HG03097 (cell line): ENCODE results near the gene SLC6A17.

Experiments used
- ATAC-seq: cut with Tn5 transposase; IDR thresholded peaks from one replicate; pipeline ENCODE4 v1.9.1; 2021; ENCODE audit not compliant: unreplicated experiment, low FRiP score

The SLC6A17 gene

DNA sequence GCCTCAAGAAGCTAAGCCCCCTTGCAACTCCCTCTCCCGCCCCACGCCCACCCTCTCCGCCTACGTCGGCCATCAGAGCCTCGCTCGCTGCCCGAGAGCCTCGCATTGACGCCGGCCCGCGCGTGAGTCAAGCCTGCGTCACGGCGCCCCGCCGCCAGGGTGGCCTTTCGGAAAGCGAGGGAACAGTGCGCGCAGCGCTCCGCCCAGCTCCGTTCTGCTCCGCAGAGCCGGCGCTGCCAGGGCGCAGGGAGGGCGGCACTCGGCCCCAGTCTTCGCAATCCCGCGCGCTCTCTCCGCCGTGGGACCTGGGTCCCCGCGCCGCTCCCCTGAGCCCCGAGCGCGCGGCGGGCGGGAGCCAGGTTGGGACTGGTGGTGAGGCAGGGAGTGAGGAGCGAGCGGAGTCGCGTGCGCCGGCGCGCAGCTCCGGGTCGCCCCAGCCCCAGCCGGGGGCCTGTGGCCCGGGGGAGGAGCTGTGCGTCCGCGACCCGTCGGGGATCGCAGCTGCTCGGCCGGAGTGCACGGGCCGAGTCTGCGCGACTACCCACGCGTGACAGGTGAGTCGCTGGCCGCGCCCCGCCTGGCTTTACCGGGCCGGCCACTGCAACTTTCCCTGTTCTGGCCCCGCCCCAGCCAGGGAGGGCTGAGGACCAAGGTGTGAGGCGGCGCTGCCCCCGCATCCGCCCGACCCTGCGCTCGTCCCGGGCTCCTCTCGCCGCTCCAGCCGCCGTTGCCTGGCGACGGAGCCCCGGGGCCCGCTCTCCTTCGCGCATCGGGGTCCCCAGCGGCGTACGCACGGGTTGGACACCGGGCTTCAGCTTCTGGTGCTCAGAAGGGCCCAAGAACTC is at the start of gene SLC6A17:
Gene SLC6A17, plus strand, starts transcription at position 165 of the 845 bp plus-strand sequence. CDS start 16,436 bp downstream, outside the sequence.
- no peak for ATAC-seq

- no peak for ATAC-seq
These were observed 48.2 kb upstream of the SLC6A17 start for GRCh38 chr1:110102081-110102480.

DNA sequence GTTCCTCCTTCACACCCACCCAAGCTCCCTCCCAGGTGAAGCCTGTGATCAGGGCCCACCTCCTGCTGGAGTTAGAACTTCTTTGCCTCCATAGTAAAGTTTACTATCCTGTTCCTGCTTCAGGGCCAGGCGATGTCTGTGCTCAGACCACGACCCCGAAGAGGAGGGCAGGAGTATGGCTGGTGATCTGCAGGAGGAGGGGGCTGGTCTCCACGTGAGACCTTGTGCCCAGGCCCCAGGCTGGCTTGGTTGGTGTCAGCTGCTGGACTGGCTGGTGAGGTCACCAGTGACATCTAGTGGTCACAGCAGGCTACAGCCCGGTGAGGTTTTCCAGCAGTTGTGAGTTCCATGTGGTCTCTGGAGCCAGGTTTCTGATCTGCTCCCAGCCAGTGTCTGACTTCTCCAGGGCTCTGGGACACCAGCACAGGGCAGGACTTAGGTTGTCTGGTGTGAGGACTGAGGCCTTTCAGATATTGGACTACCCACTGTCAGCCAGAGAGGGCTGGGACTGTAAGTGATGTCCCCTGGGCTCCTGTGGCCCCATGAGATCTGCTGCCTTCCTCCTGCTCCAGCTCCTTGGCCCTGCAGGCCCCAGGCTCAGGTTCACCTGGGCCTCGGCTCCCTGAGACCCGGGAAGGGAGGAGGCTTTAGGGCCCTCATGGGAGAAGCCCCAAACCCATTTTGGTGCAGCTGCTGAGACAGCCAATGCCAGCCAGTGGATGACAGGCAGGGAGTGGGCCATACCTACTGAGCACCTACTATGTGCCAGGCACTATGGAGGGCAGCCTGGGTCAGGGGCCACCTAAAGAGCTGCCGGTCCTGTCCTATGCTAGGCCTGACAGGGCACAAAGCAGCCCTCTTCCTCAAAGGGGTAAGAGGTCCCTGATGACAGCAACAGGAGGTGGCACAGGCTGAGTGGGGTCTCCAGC is 44.0 kb upstream of the SLC6A17 start:
- no peak for ATAC-seq

DNA sequence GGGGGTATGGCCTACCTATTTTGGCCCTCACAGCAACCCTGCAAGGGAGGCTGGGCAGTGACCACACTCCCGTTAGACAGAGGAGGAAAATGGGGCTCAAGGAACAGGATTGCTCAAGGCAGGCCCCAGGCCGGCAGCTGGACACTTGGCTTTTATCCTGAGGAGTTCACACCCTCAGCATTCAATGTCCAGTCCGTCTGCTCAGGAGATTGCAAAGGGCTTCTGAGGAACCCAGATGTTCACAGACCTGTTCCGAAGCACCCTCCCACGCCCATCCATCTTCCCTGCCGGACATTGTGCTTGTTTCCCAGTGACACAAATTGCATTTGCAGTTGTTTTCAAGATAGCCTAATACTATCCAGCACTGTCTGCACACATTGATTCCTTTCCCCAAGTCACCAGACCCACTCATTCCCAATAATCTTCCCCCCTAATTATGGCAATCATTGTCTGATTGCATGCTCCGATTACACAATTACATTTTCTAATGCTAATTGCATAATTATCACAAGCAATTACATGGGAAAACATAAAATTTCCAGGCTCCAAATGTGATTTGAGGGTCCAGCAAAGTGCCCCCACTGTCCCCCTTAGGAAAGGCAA is 42.3 kb upstream of the SLC6A17 start:
- no peak for ATAC-seq

DNA sequence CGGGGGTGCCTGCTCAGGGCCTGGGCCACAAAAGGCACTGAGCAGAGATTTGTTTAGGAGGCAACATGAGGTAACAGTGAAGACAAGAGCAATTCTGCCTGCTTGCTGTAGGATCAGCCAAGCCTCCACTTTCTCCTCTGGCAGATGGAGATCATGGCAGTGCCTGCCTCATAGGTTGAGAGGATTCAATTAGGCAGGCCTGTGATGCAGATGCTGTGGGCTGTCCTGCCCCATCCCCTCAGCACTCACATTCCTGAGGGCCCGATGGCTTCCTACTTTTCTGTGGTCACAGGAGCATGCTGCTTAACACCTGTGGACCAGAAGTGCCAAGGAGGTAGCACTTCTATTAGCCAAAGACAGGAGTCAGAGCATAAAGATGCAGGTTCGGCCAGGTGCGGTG is 39.2 kb upstream of the SLC6A17 start:
- ATAC-seq: no peak

DNA sequence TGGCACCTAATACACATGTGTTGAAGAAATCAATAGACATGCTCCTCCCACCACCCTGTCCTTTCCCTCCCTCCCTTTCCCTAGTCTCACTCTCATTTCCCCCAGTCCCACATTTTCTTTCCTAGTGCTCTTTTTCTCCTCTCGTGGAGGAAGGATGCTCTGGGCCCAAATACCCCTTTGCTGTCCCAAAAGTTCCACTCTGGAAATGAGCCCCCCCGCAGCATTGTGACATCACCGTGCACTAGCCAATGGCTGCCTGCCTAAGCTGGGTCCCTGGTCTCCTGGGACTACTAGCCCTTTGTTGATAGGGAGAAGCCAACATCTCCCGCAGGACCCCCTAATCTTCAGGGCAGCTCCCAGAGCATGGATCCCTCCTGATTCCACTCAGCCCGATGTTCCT is 38.2 kb upstream of the SLC6A17 start, which contains the start of gene UBL4B:
Gene UBL4B, plus strand, starts transcription at position 301 of the 400 bp plus-strand sequence. Its CDS starts 92 bp downstream, at position 393.
- ATAC-seq: no peak

DNA sequence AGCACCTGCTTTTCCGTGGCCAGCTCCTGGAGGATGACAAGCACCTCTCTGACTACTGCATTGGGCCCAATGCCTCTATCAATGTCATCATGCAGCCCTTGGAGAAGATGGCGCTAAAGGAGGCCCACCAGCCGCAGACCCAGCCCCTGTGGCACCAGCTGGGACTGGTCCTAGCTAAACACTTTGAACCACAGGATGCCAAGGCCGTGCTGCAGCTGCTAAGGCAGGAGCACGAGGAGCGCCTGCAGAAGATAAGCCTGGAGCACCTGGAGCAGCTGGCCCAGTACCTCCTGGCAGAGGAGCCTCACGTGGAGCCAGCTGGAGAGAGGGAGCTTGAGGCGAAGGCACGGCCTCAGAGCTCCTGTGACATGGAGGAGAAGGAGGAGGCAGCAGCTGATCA is 37.6 kb upstream of the SLC6A17 start:
- no peak for ATAC-seq

DNA sequence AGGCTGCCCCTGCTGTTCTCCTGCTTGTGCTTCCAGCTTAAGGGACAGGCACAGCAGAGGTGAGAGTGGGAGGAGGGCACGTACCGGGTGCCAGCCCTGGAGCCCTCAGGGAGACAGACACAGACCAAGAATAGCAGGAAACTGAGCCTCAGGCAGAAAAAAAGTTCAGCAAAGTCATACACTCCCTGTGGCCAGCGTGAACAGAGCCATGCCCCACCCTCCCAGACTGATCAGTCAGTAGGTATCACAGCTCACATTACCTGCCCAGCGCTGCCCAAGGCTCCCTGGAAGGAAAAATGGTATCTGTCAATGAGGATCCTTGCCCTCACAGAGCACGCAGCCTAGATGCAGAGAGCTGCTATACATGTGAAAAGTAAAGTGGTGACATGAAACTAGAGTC is 36.7 kb upstream of the SLC6A17 start:
- no peak for ATAC-seq

GRCh38 chr1:110114173-110114572 is 36.1 kb upstream of the SLC6A17 start:
- no peak for ATAC-seq

- no peak for ATAC-seq
These were observed 35.5 kb upstream of the SLC6A17 start for GRCh38 chr1:110114784-110115183.

DNA sequence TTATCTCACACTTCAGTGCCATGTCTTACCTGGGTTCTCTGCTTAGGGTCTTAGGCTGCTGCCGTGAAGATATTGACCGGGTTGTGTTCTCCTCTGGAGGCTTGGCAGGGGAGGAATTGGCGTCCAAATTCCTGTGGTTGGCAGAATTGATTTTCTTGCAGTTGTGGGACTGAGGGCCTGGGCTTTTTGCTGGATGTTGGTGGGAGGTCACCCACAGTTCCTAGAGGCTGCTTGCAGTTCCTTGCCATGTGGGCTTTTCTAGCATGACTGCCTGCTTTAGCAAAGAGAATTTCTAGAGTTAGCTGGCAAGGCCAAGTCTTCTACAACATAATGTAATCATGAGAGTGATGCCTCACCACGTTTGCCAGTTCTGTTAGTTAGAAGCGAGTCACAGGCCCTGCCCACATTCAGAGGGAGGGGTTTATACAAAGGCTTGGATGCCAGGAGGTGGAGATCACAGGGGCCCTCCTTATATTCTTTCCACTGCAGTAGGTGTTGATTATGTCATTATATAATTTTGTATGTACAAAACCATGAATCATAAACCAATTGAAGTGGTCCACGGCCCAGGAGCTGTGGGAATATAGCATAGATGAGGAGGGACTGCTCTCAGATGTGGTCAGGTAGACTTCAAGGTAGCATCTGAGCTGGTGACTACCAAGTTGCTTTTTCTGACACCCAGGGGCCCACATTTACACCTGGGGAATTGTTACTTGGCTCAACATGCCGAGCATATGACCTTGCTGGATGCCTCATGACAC is 31.5 kb upstream of the SLC6A17 start:
- ATAC-seq: no peak

DNA sequence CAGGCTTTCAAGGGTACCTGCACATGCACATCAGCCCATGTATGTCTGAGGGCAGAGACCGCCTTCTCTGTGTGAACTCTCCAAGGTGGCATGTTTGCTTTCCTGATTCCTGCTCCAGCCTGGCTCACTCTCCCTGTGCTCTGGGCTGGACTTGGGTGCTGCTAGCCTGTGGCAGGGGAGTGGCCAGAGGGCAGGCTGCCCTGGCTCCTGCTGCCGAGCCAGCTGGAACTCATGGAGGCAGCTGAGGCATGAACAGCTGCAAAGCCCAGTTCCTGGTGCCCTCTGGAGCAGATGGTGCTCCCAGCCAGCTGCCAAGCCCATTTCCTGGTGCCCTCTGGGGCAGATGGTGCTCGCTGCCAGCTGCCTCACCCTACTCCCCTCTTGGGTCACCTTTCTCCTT is 30.5 kb upstream of the SLC6A17 start:
- ATAC-seq: no peak

GRCh38 chr1:110120960-110121561 is 29.2 kb upstream of the SLC6A17 start:
- ATAC-seq: no peak

DNA sequence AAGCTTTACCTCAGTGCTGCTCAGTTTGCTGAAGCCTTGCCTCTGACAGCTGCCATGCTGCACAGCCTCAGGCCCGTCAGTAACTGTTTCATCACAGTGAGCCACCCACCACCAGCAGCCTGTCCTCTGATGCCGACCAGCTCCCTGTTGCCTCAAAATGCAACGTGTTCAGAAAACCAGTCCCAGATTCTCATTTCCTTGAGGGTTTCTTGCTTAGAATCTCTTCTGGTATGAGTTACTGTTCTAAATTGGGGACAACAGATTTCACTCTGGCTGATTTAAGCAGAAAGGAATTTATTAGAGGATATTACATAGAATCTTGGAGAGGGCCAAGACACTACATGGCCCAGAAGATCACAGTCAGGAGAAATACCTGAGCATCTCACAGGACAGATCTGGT is 27.1 kb upstream of the SLC6A17 start:
- no peak for ATAC-seq

GRCh38 chr1:110125810-110126209 is 24.5 kb upstream of the SLC6A17 start:
- ATAC-seq: no peak

DNA sequence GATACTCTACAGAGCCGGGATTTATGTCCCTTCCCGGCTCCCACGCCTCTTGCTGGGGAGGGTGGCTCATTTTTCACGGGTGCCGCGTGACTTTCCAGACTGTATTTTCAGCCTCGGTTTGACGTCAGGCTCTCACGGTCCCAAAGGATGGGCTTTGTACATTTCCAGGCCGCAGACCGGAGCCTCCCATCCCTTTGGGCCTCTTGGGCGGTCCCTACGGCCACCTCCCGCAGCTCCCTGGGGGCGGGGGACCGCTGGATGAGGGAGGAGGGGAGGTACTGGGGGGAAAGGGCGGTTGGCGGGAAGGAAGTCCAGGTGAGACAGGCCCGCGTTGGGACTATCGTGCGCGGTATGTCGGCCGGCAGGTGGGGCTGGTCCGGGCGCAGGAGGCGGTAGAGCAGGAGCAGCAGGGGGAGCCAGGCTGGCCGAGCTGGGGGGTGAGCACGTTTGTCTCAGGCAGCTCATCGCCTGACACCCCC is 20.1 kb upstream of the SLC6A17 start:
- ATAC-seq: no peak

GRCh38 chr1:110130989-110131388 is 19.3 kb upstream of the SLC6A17 start:
- no peak for ATAC-seq

DNA sequence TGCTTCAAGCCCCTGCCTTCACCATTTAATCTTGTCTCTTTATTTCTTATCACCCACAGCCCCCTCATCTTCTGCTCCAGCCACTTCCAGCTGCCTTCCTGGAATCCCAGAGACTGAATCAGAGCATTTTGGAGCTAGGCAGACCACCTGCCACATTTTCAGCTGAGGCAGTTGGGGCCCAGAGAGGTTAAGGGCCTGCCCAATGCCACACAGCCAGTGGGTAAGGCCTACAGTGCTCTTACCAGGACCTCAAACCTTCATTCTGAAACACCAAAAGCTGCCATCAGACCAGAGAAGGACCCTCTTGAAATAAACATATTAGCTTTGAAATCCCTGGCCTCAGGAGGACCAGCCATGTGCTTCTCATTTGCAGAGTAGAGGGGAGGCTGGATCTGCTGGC is 17.6 kb upstream of the SLC6A17 start:
- ATAC-seq: no peak

DNA sequence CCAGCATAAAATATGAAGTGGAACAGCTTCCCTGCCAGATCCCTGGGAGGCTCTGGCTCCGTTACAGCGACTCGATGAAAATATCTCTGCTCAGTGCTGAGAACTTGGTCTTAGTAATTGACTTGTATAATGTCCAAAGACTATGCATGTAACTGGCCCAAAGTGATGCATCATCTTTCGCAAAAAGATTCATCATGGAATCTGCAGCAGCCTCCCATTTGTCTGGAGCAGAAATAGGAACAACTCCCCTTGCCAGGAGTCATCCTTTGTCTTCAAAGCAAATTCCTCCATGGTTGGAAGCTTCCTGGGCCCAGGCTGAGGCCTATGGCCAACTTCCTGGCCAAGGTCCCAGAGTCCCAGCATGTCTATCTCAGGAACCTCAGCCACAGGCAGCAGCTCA is 16.9 kb upstream of the SLC6A17 start:
- no peak for ATAC-seq
